Measurements from ENCODE around the gene SHD. TPM values are rescaled to one million over a fixed set of nuclear protein-coding genes. Genes with fewer than 3 reads are reported as not detected.
A peak's percentile ranks its signal among the peaks of the same experiment; 100 is the strongest.

Gene SHD
- total RNA-seq, 2 experiments from 2014 or later, result 0.14 to 0.64 TPM

GRCh38 chr19:4319067-4319718 is 40.1 kb downstream of the SHD start:
- ATAC-seq (ENCODE audit: poor library complexity), result no peak

GRCh38 chr19:4320419-4320818 is 41.4 kb downstream of the SHD start:
- H3K27me3 ChIP-seq (ENCODE audit: control insufficient read depth in 1 of 2, insufficient read depth in 2 of 2, low read length in 2 of 2), result no peaks in the 10 kb centered on the region
- DNase-seq (no peak), ATAC-seq (ENCODE audit: poor library complexity) (no peak)
- intact Hi-C loops (cut with DNase I, micrococcal nuclease), result no loop called here
- Mint-ChIP-seq H3K36me3 (ENCODE audit: low read depth) (no peaks in the 10 kb centered on the region), H3K27me3 (no peaks in the 10 kb centered on the region), H3K4me3 (no peak overlapping the region), H3K4me1 (ENCODE audit: low read depth) (no peaks in the 10 kb centered on the region), H3K9me3 (peaks cover 2% of the 10 kb centered on the region), H3K27ac (no peak overlapping the region)
- ChIA-PET CTCF (no interaction called here), POLR2A (interaction anchor here (0.7 to 1.5 kb wide), 3 partner anchors 18 to 73 kb away, joined by 4 to 6 read pairs (median 4); partner anchors contain the start of gene YJU2)
- H3K4me3 ChIP-seq (ENCODE audit: low read length), result no peak overlapping the region
- peaks cover 0 to 3% of the 10 kb centered on the region in 2 experiments for H3K9me3 ChIP-seq (ENCODE audit: control insufficient read depth in 1 of 2, insufficient read depth in 1 of 2, low read length in 2 of 2)
- no peaks in the 10 kb centered on the region for H3K4me1 ChIP-seq (ENCODE audit: insufficient read depth, low read length)
- TF ChIP-seq CTCF (IDR thresholded peaks at IDR 0.05), result no peak
- no peaks in the 10 kb centered on the region for H3K36me3 ChIP-seq (ENCODE audit: insufficient read depth, low read length)
- no peak overlapping the region for H3K27ac ChIP-seq (ENCODE audit: low read depth in 1 of 2, low read length in 2 of 2)

More at GRCh38 chr19:4319067-4319718, 40.1 kb downstream of the SHD start:
- Histone ChIP-seq H3K4me1 (ENCODE audit: insufficient read depth, low read length) (no peaks in the 10 kb centered on the region), H3K27ac (ENCODE audit: low read depth in 1 of 2, low read length in 2 of 2) (no peak overlapping the region), H3K4me3 (ENCODE audit: low read length) (no peak overlapping the region), H3K9me3 (ENCODE audit: control insufficient read depth in 1 of 2, insufficient read depth in 1 of 2, low read length in 2 of 2) (no peaks in the 10 kb centered on the region), H3K36me3 (ENCODE audit: insufficient read depth, low read length) (no peaks in the 10 kb centered on the region), H3K27me3 (ENCODE audit: control insufficient read depth in 1 of 2, insufficient read depth in 2 of 2, low read length in 2 of 2) (no peaks in the 10 kb centered on the region)
- Mint-ChIP-seq H3K36me3 (ENCODE audit: low read depth) (no peaks in the 10 kb centered on the region), H3K4me1 (ENCODE audit: low read depth) (no peaks in the 10 kb centered on the region), H3K9me3 (peaks cover 2% of the 10 kb centered on the region), H3K27me3 (no peaks in the 10 kb centered on the region), H3K27ac (peak overlapping the region; percentile 16), H3K4me3 (no peak overlapping the region)
- no peak for DNase-seq
- intact Hi-C loops (cut with DNase I, micrococcal nuclease), result no loop called here
- no peak for TF ChIP-seq CTCF (IDR thresholded peaks at IDR 0.05)
- ChIA-PET POLR2A (interaction anchor here (0.6 to 1.4 kb wide), 2 partner anchors 36 to 52 kb away, joined by 4 read pairs; no protein-coding TSS in a partner anchor), CTCF (interaction anchor here (0.9 kb wide), 1 partner anchor 33 kb away, joined by 3 read pairs; no protein-coding TSS in a partner anchor)

GRCh38 chr19:4322942-4323665 is 44.0 kb downstream of the SHD start:
- ATAC-seq (ENCODE audit: poor library complexity) (no peak), DNase-seq (peak in 1 of 14 experiments; percentile 22)
- peaks cover 18% of the 10 kb centered on the region for H3K4me1 ChIP-seq (ENCODE audit: insufficient read depth, low read length)
- no peak overlapping the region for H3K27ac Mint-ChIP-seq
- no peaks in the 10 kb centered on the region for H3K27me3 Mint-ChIP-seq
- no peak overlapping the region for H3K27ac ChIP-seq (ENCODE audit: low read depth in 1 of 2, low read length in 2 of 2)
- no peak overlapping the region for H3K4me3 ChIP-seq (ENCODE audit: low read length)
- H3K9me3 Mint-ChIP-seq, result peaks cover 2% of the 10 kb centered on the region
- ChIA-PET POLR2A (interaction anchor here (0.6 to 1.2 kb wide), 3 partner anchors 20 to 30 kb away, joined by 3 to 5 read pairs (median 3); partner anchors contain the start of gene MPND), CTCF (no interaction called here)
- TF ChIP-seq CTCF (IDR thresholded peaks at IDR 0.05), result no peak
- H3K4me3 Mint-ChIP-seq, result no peak overlapping the region
- no peaks in the 10 kb centered on the region for H3K27me3 ChIP-seq (ENCODE audit: control insufficient read depth in 1 of 2, insufficient read depth in 2 of 2, low read length in 2 of 2)
- H3K9me3 ChIP-seq (ENCODE audit: control insufficient read depth in 1 of 2, insufficient read depth in 1 of 2, low read length in 2 of 2), result peaks cover 0 to 8% of the 10 kb centered on the region in 2 experiments
- intact Hi-C loops (cut with DNase I, micrococcal nuclease), result no loop called here
- H3K36me3 Mint-ChIP-seq (ENCODE audit: low read depth), result no peaks in the 10 kb centered on the region
- no peaks in the 10 kb centered on the region for H3K36me3 ChIP-seq (ENCODE audit: insufficient read depth, low read length)
- peaks cover 19% of the 10 kb centered on the region for H3K4me1 Mint-ChIP-seq (ENCODE audit: low read depth)

Measured in CD4-positive, alpha-beta T cell (primary cell).